HG03175 (cell line): Measurements from ENCODE around the gene EPHX1.
"Not testable (repeated sequence)": the region's sequence is repeated elsewhere in the genome, so short reads cannot be mapped to it uniquely, and the experiment has no call there.

Source experiments
- ATAC-seq: cut with Tn5 transposase; IDR thresholded peaks from one replicate; pipeline ENCODE4 v1.9.1; 2021; ENCODE audit warnings: mild to moderate bottlenecking, moderate library complexity; ENCODE audit not compliant: unreplicated experiment

EPHX1 gene

DNA sequence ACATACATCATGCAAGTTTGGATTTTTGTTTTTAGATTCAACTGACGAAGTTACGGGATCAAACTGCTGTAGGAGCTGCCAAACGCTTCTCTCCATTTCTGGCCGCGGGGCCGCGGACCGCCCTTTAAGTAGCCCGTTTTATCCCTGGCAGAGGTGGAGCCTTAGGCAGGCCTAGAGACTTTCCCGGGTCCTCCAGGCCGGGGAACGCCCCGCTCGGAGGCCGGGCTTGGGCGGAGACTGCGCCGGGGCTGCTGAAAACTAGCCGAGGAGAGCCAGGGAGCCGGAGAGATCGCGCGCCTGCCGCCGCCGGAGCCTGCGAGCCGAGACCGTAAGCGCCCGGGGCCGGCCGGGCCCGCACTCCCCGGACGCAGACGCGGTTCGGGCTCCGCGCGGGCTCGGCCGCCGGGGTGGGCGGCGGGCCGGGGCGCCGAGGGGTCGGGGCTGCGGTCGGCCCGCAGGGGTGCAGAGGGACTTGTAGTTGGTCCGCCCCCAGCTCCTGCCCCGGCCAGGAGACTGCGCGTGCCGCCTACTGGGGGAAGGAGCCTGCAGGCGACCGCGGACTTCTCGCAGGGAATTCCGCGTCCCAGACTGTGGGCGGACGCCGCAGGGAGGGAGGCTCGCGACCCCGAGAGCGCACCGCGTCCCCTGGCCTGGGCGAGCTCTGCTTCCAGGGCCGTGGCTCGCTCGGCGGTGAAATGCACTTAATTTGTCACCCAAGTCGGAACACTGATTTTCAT is at the start of gene EPHX1:
Gene EPHX1, plus strand, starts transcription at position 283 of the 737 bp plus-strand sequence. CDS start 18,606 bp downstream, outside the sequence.
- ATAC-seq, result peak; percentile 88

DNA sequence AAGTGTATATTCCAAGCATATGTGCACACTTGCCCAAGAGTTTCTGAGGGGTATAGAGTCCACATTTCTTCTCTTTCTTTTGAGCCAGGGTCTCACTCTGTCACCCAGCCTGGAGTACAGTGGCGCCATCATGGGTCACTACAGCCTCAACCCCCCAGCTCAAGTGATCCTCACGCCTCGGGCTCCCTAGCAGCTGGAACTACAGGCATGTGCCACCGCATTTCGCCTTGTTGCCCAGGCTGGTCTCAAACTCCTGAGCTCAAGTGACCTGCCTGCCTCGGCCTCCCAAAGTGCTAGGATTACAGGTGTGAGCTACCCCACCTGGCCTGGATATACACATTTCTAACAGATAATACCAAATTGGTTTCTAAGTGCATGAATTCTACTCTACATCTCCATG is 49.4 kb upstream of the EPHX1 start:
- ATAC-seq, result no peak

DNA sequence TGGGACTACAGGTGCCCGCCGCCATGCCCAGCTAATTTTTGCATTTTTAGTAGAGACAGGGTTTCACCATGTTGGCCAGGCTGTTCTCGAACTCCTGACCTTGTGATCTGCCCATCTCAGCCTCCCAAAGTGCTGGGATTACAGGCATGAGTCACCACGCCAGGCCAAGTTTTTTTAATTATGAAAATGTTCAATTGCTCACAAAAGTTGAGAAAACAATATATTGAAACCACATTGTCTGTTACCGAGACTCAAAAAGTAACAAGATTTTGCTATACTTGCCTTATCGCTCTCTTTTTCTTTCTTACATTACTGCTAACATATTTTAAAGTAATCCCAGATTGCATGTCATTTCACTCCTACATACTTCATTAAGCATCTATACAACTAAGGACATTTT is 48.5 kb upstream of the EPHX1 start:
- not testable (repeated sequence) for ATAC-seq

- ATAC-seq, result no peak
Observed at GRCh38 chr1:225762002-225762441, 47.9 kb upstream of the EPHX1 start.

GRCh38 chr1:225762444-225762843 is 47.5 kb upstream of the EPHX1 start:
- no peak for ATAC-seq

DNA sequence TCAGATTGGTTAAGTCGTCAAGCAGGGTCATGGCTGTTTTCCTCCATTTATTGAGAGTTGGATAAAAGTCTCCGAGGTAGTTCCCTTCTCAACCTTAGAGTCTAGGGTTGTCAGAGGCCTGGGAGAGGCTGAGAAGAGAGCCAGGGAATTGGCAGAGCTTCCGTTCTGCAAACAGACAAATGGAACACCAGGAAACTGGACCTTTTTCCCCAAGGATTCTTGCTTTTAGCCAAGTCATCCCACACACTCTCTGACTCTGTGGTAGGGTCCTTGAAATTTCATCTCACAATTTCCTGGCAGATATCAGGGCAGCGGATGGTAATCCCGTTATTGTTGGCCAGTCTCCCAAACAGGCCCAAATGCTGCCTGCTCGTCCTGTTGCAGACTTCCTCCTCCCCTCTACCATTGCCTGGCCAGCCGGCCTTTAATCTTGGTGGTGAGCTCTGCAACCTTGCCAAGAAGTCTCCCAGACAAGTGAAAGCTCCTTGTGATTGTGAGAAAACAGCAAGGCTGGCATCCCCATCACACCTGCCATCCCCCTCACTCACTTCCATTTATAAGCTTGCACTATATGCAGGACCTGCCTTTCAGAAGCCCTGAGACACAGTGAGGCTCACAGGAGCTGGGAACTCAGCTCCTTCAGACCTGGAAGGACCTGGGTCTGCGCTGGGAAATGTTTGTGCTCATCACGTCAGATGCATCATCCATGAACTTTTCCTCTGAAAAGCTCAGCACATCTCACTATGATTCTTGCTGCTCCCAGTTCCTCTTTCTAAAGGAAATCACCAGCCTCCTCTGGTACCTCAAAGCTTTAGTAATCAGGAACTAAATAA is 46.0 kb upstream of the EPHX1 start:
- no peak for ATAC-seq

- ATAC-seq, result no peak
Observed at GRCh38 chr1:225765982-225766674, 43.8 kb upstream of the EPHX1 start.

DNA sequence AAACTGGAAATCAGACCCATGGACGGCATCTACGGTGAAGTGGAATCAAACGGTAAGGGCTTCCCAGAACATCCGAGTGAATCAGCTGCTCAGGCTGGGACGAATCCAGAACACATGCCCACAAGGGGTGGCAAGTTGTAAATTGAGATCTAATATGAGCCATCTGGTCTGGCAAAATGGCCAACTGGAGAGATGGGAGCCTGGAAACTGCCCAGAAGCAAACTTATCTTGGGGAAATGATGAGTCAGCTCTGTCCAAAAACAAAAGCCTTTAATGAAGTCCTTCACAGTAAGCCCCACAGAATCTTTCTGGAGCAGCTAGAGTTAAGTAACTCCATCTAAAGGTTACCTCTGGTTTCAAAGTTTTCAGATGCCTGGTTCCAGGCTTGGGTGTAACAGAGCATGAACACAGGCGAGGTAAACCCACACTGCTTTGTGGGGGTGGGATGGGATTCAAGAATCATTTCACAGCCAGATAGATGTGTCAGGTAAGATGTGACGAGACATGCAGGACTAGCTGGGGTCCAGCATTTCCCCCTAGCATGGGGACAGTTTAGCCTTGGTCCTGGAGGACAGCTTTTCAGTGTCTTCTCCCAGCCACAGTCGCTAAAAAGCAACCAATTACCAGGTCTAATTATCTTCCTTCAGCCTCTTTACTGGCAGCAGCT is 42.8 kb upstream of the EPHX1 start:
- ATAC-seq, result no peak

DNA sequence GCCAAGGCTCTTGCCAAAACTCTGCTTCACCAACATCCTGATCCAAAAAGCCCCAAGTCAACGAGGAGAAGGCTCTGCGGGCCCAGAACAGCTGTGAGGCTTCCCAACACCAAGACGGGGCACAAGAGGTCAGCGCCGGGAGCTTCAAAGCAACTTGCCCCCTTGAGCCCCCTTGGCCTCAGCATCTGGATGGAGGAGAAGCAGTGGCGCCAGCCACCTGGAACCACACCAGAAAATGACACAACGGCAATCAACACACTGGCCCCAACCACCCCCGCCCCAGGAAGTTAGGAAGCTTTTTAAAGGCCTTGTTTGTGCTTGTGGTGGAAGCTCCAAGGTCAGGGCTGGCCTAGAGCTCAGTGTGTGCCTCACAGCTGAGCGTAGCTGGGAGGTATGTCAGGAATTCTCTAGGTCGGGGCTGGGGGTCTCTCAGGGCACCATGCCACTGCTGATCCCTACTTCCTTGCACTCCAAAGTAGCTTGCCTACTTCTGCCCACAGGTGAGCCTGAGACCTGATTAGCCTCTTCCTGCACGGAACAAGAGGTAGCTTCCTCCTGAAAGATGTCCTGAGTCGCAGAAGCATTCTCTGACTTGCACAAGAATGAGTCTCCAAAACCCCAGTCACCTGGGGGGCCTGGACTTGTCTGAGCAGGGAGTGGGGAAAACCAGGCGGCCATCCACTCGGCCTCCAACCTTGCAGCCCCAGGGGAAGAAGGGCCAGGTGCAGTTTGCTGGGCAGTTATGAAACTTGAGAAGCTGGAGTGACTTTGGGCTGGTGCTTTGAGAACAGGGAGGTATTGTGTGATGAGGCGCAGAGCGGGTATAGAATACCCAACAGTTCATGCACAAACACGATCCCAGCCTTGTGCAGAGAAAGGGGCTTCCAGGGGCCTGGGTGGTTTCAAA is 42.0 kb upstream of the EPHX1 start:
- ATAC-seq, result no peak

DNA sequence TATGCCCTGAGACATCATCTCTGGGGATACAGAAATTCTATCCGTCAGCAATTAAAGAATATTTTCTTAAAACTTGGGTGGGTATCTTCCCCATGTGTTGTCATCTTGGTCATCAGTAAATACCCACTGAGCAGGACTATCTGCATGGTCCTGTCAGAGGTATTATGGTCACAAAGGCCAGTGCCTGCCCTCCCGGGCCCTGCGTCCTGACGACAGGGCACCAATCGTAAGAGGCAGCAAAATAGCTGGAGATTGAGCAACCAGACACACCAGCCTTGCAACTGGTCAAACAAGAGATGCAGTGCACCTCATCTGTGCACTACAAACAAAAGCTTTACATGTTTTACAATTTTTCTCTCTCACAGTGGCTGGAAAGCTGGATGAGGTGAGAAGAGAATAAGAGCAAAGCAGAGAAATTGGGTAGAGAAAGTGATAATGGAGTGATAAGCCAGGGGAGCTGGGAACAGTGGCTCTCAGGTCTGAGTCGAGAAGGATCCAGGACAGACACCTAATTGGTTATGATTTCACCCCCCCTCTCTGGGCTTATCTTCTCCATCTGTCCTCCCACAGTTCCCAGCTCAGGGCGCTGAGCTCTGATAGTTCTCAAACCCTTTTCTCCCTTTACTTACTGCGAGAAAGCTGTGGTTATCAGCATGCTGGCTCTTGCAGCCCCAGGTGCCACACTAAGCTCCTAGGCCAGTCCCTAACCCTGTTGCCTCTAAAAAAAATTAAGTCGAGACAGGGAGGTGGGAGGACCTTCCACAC is 41.1 kb upstream of the EPHX1 start:
- ATAC-seq, result no peak

GRCh38 chr1:225769687-225770086 is 40.2 kb upstream of the EPHX1 start:
- ATAC-seq, result no peak

DNA sequence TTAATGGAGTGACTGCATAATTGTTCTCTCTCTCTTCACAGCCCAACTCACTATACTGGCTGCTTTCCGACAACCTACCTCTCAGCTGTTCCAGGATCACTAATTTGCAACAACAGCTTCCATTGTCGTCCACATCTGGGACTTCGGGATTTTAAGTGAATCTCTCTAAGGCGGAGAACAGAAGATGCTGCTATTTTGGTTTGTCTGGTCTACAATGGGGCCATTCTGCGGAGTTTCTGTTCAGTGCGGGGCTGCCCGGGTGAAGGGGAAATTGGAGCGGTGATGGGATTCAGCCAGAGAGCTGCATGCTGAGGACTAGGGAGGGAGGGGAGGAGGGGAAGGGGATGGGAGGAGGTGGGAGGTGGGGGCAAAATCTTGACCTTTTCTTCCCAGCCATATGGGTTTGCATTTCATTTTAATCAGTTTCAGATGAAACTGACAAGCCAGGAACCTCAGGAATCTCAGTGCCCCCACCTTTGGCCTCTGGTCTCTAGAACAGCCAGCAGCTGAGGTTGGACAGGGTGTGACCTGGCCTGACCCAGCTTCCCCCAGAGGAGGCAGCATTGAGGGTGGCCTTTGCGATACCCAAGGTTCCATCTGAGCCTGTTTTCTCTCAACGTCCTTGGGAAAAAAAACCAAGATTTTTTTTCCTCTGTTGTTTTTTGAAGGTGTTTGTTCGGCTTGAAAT is 39.2 kb upstream of the EPHX1 start:
- ATAC-seq, result no peak

DNA sequence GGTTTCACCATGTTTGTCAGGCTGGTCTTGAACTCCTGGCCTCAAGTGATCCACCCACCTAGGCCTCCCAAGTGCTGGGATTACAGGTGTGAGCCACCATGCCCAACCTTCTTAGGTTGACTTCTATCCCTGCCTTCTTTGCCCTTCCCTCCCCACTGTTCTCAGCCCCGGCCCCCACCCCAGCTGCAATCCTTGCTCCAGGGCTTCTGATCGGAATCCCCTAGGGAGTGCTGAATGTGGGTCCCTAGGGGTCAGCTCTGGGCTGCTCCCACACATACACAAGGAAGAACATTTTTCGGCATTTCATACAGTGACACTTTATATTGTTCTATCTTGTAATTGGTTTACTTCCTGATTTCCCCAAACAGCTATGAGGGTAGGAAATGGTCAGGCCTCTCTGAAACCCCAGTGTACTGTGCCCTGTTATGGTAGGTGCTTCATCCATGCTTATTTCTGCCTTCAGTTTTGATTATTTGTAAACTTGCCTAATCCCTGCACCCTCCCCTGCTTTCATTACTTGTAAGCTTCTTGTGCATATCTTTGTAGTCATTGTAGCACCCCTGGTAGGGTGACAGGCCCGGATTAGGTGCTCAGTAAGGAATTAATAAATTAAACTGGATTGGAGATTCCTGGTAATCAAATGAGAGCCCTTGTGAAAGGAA is 38.1 kb upstream of the EPHX1 start:
- no peak for ATAC-seq

GRCh38 chr1:225772323-225772768 is 37.6 kb upstream of the EPHX1 start:
- ATAC-seq, result peak; percentile 54

DNA sequence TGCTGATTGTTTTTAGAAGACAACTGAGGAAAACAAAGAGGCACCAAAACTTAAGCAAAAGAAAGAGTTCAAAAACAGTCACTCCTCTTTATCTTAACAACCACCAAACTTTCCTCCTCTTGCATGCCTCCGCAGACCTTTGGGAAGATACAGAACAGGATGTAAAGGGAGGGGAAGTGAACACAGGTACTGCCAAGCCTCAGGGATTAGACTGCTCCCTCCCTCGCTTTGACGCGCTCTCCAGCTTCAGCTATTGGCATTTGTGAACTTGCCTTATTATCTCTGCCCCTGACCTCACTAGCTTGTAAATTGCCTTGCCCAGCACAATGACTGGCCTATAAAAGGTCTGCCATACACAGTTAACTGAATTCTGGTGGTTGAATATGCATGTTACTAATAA is 37.1 kb upstream of the EPHX1 start:
- no peak for ATAC-seq

DNA sequence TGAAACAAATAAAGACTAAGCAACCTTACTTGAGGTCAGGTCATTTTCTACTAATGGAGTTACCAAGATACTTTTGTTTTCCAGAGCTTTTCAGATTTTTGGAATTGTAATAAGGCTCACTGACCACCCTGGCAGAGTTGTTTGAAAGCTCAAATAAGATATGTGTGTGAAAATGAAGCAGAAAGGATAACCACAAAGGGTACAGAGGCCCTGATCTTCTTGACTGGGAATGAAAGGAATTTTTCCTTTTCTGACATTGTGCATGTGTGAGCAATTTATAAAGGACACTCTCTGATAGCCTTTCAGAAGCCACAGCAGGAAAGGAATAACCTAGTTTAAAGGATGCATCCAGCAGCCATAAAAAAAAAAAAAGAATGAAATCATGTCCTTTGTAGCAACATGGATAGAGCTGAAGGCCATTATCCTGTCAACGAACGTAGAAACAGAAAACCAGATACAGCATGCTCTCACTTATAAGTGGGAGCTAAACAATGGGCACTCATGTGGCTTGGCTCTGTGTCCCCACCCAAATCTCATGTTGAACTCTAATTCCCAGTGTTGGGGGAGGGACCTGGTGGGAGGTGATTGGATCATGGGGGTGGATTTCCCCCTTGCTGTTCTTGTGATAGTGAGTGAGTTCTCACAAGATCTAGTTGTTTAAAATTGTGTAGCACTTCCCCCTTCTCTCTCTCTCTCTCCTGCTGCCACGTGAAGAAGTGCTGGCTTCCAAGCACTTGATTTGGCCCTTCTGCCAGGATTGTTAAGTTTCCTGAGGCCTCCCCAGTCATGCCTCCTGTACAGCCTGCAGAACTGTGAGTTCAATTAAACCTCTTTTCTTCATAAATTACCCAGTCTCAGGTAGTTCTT is 35.4 kb upstream of the EPHX1 start:
- no peak for ATAC-seq

- no peak for ATAC-seq
Observed at GRCh38 chr1:225776294-225776693, 33.6 kb upstream of the EPHX1 start.
